Measurements from ENCODE around the gene MDFIC. TPM values are rescaled to one million over a fixed set of nuclear protein-coding genes. Genes with fewer than 3 reads are reported as not detected.
"Not testable (repeated sequence)": the region's sequence is repeated elsewhere in the genome, so short reads cannot be mapped to it uniquely, and the experiment has no call there.

Gene MDFIC
- total RNA-seq: 10 to 100 TPM; 25.3 to 37.2 TPM
- 10 to 100 TPM; 11.1 to 11.3 TPM for polyA plus RNA-seq
- long read RNA-seq, donor 1, partial matches to known transcripts: 1 of 6 reads
- long read RNA-seq, donor 1, other reads (novel, unspliced or antisense): 5 of 6 reads
- long read RNA-seq, donor 2, full-length matches to known transcripts: 25 of 47 reads
- long read RNA-seq, donor 2, partial matches to known transcripts: 4 of 47 reads
- long read RNA-seq, donor 2, other reads (novel, unspliced or antisense): 18 of 47 reads

GRCh38 chr7:114922026-114922651, at the start of gene MDFIC:
Gene MDFIC (plus strand): TSS chr7:114922094. CDS start chr7:114923034, 940 bp downstream.
- ATAC-seq (ENCODE audit: low FRiP score) (peak; percentile 92), DNase-seq (peak; percentile 79 to 90)
- Histone ChIP-seq H3K4me1 (ENCODE audit: control insufficient read depth in 1 of 2, insufficient read depth in 2 of 2, low read length in 2 of 2) (no peaks in the 10 kb centered on the region), H3K9me3 (ENCODE audit: control insufficient read depth, low read length) (no peaks in the 10 kb centered on the region), H3K4me3 (ENCODE audit: low read length in 2 of 2) (peak within 1 kb of the TSS; percentile 23 to 91), H3K36me3 (ENCODE audit: control insufficient read depth in 1 of 2, insufficient read depth in 2 of 2, low read length in 1 of 2) (no peaks in the 10 kb centered on the region), H3K27me3 (ENCODE audit: control insufficient read depth in 1 of 2, insufficient read depth in 2 of 2, low read length in 1 of 2) (no peaks in the 10 kb centered on the region), H3K27ac (ENCODE audit: low read depth in 1 of 2, low read length in 2 of 2) (peak within 1 kb of the TSS; percentile 53 to 95)
- intact Hi-C loops (cut with DNase I): loop anchor here in 1 of 2 donors (5.0 kb wide), 1 partner anchor 840 kb away; no protein-coding TSS in a partner anchor
- 0% methylated on average over 30 to 55 of the region's 55 CpGs for WGBS, 2 donors

- intact Hi-C loops (cut with DNase I): no loop called here
- DNase-seq (no peak), ATAC-seq (ENCODE audit: low FRiP score) (no peak)
- no peaks in the 10 kb centered on the region for H3K36me3 ChIP-seq (ENCODE audit: control insufficient read depth in 1 of 2, insufficient read depth in 2 of 2, low read length in 1 of 2)
- no peaks in the 10 kb centered on the region for H3K4me1 ChIP-seq (ENCODE audit: control insufficient read depth in 1 of 2, insufficient read depth in 2 of 2, low read length in 2 of 2)
- no peak overlapping the region for H3K27ac ChIP-seq (ENCODE audit: low read depth in 1 of 2, low read length in 2 of 2)
- no peaks in the 10 kb centered on the region for H3K27me3 ChIP-seq (ENCODE audit: control insufficient read depth in 1 of 2, insufficient read depth in 2 of 2, low read length in 1 of 2)
- H3K9me3 ChIP-seq (ENCODE audit: control insufficient read depth, low read length): no peaks in the 10 kb centered on the region
- WGBS, 2 donors: 93 to 95% methylated on average over 1 of the region's 1 CpG
- no peak overlapping the region for H3K4me3 ChIP-seq (ENCODE audit: low read length in 2 of 2)
These were observed 47.7 kb upstream of the MDFIC start for GRCh38 chr7:114874170-114874569.

- ATAC-seq (ENCODE audit: low FRiP score): no peak
- intact Hi-C loops (cut with DNase I): no loop called here
- Histone ChIP-seq H3K27ac (ENCODE audit: low read depth in 1 of 2, low read length in 2 of 2) (no peak overlapping the region), H3K27me3 (ENCODE audit: control insufficient read depth in 1 of 2, insufficient read depth in 2 of 2, low read length in 1 of 2) (no peaks in the 10 kb centered on the region), H3K36me3 (ENCODE audit: control insufficient read depth in 1 of 2, insufficient read depth in 2 of 2, low read length in 1 of 2) (no peaks in the 10 kb centered on the region), H3K9me3 (ENCODE audit: control insufficient read depth, low read length) (no peaks in the 10 kb centered on the region), H3K4me1 (ENCODE audit: control insufficient read depth in 1 of 2, insufficient read depth in 2 of 2, low read length in 2 of 2) (no peaks in the 10 kb centered on the region), H3K4me3 (ENCODE audit: low read length in 2 of 2) (no peak overlapping the region)
- no peak for DNase-seq
These were observed 46.7 kb upstream of the MDFIC start for GRCh38 chr7:114875186-114875585.

GRCh38 chr7:114879554-114879953, 42.3 kb upstream of the MDFIC start:
- H3K4me1 ChIP-seq (ENCODE audit: control insufficient read depth in 1 of 2, insufficient read depth in 2 of 2, low read length in 2 of 2): no peaks in the 10 kb centered on the region
- no peak overlapping the region for H3K27ac ChIP-seq (ENCODE audit: low read depth in 1 of 2, low read length in 2 of 2)
- no peaks in the 10 kb centered on the region for H3K9me3 ChIP-seq (ENCODE audit: control insufficient read depth, low read length)
- H3K36me3 ChIP-seq (ENCODE audit: control insufficient read depth in 1 of 2, insufficient read depth in 2 of 2, low read length in 1 of 2): no peaks in the 10 kb centered on the region
- H3K4me3 ChIP-seq (ENCODE audit: low read length in 2 of 2): no peak overlapping the region
- 78 to 89% methylated on average over 1 of the region's 1 CpG for WGBS, 2 donors
- intact Hi-C loops (cut with DNase I): no loop called here
- ATAC-seq (ENCODE audit: low FRiP score): no peak
- H3K27me3 ChIP-seq (ENCODE audit: control insufficient read depth in 1 of 2, insufficient read depth in 2 of 2, low read length in 1 of 2): no peaks in the 10 kb centered on the region
- DNase-seq: no peak

GRCh38 chr7:114885836-114886235, 36.1 kb upstream of the MDFIC start:
- no peaks in the 10 kb centered on the region for H3K36me3 ChIP-seq (ENCODE audit: control insufficient read depth in 1 of 2, insufficient read depth in 2 of 2, low read length in 1 of 2)
- no peak overlapping the region for H3K27ac ChIP-seq (ENCODE audit: low read depth in 1 of 2, low read length in 2 of 2)
- H3K4me1 ChIP-seq (ENCODE audit: control insufficient read depth in 1 of 2, insufficient read depth in 2 of 2, low read length in 2 of 2): no peaks in the 10 kb centered on the region
- DNase-seq (no peak), ATAC-seq (ENCODE audit: low FRiP score) (no peak)
- intact Hi-C loops (cut with DNase I): no loop called here
- H3K9me3 ChIP-seq (ENCODE audit: control insufficient read depth, low read length): no peaks in the 10 kb centered on the region
- H3K27me3 ChIP-seq (ENCODE audit: control insufficient read depth in 1 of 2, insufficient read depth in 2 of 2, low read length in 1 of 2): no peaks in the 10 kb centered on the region
- no peak overlapping the region for H3K4me3 ChIP-seq (ENCODE audit: low read length in 2 of 2)

- H3K9me3 ChIP-seq (ENCODE audit: control insufficient read depth, low read length): no peaks in the 10 kb centered on the region
- WGBS, 2 donors: 95% methylated on average over 2 of the region's 2 CpGs
These were observed 35.7 kb upstream of the MDFIC start for GRCh38 chr7:114886241-114886640.

GRCh38 chr7:114889116-114889515, 32.8 kb upstream of the MDFIC start:
- H3K27me3 ChIP-seq (ENCODE audit: control insufficient read depth in 1 of 2, insufficient read depth in 2 of 2, low read length in 1 of 2); DNase-seq; H3K4me3 ChIP-seq (ENCODE audit: low read length in 2 of 2); intact Hi-C loops (cut with DNase I); H3K9me3 ChIP-seq (ENCODE audit: control insufficient read depth, low read length); H3K36me3 ChIP-seq (ENCODE audit: control insufficient read depth in 1 of 2, insufficient read depth in 2 of 2, low read length in 1 of 2); H3K27ac ChIP-seq (ENCODE audit: low read depth in 1 of 2, low read length in 2 of 2); H3K4me1 ChIP-seq (ENCODE audit: control insufficient read depth in 1 of 2, insufficient read depth in 2 of 2, low read length in 2 of 2); ATAC-seq (ENCODE audit: low FRiP score): not testable (repeated sequence)
- WGBS, 2 donors: 97 to 98% methylated on average over 3 of the region's 3 CpGs

More at GRCh38 chr7:114886241-114886640, 35.7 kb upstream of the MDFIC start:
- no peaks in the 10 kb centered on the region for H3K36me3 ChIP-seq (ENCODE audit: control insufficient read depth in 1 of 2, insufficient read depth in 2 of 2, low read length in 1 of 2)
- no peaks in the 10 kb centered on the region for H3K4me1 ChIP-seq (ENCODE audit: control insufficient read depth in 1 of 2, insufficient read depth in 2 of 2, low read length in 2 of 2)
- no peak for ATAC-seq (ENCODE audit: low FRiP score)
- no peak overlapping the region for H3K4me3 ChIP-seq (ENCODE audit: low read length in 2 of 2)
- no peak for DNase-seq
- H3K27me3 ChIP-seq (ENCODE audit: control insufficient read depth in 1 of 2, insufficient read depth in 2 of 2, low read length in 1 of 2): no peaks in the 10 kb centered on the region
- intact Hi-C loops (cut with DNase I): no loop called here
- no peak overlapping the region for H3K27ac ChIP-seq (ENCODE audit: low read depth in 1 of 2, low read length in 2 of 2)

- ATAC-seq (ENCODE audit: low FRiP score): no peak
These were observed 32.1 kb upstream of the MDFIC start for GRCh38 chr7:114889646-114890285.

GRCh38 chr7:114890561-114890960, 31.3 kb upstream of the MDFIC start:
- Histone ChIP-seq H3K36me3 (ENCODE audit: control insufficient read depth in 1 of 2, insufficient read depth in 2 of 2, low read length in 1 of 2) (no peaks in the 10 kb centered on the region), H3K4me1 (ENCODE audit: control insufficient read depth in 1 of 2, insufficient read depth in 2 of 2, low read length in 2 of 2) (no peaks in the 10 kb centered on the region), H3K27ac (ENCODE audit: low read depth in 1 of 2, low read length in 2 of 2) (no peak overlapping the region), H3K27me3 (ENCODE audit: control insufficient read depth in 1 of 2, insufficient read depth in 2 of 2, low read length in 1 of 2) (no peaks in the 10 kb centered on the region), H3K9me3 (ENCODE audit: control insufficient read depth, low read length) (peaks cover 2% of the 10 kb centered on the region), H3K4me3 (ENCODE audit: low read length in 2 of 2) (no peak overlapping the region)
- intact Hi-C loops (cut with DNase I): no loop called here
- ATAC-seq (ENCODE audit: low FRiP score) (no peak), DNase-seq (no peak)
- 96% methylated on average over 4 of the region's 4 CpGs for WGBS, 2 donors

More at GRCh38 chr7:114889646-114890285, 32.1 kb upstream of the MDFIC start:
- Histone ChIP-seq H3K4me1 (ENCODE audit: control insufficient read depth in 1 of 2, insufficient read depth in 2 of 2, low read length in 2 of 2) (no peaks in the 10 kb centered on the region), H3K27me3 (ENCODE audit: control insufficient read depth in 1 of 2, insufficient read depth in 2 of 2, low read length in 1 of 2) (no peaks in the 10 kb centered on the region), H3K4me3 (ENCODE audit: low read length in 2 of 2) (no peak overlapping the region), H3K36me3 (ENCODE audit: control insufficient read depth in 1 of 2, insufficient read depth in 2 of 2, low read length in 1 of 2) (no peaks in the 10 kb centered on the region), H3K27ac (ENCODE audit: low read depth in 1 of 2, low read length in 2 of 2) (no peak overlapping the region), H3K9me3 (ENCODE audit: control insufficient read depth, low read length) (no peaks in the 10 kb centered on the region)
- 90 to 91% methylated on average over 3 of the region's 3 CpGs for WGBS, 2 donors
- intact Hi-C loops (cut with DNase I): no loop called here
- no peak for DNase-seq
